H1 (cell line): Measurements from ENCODE around the gene ATP7A. TPM values are rescaled to one million over a fixed set of nuclear protein-coding genes. Genes with fewer than 3 reads are reported as not detected.

Experiments
- NRF1 ChIP-seq: IDR thresholded peaks from 2 replicates; pipeline ENCODE4 v1.6.1; 2011; ENCODE audit warnings: mild to moderate bottlenecking, low read depth, low read length, improper control_type of control experiment
- polyA plus RNA-seq, 7 experiments: library from polyadenylated mRNA; depleted of rRNA in 3 of 7; stranded (reverse) in 5 of 7; unstranded in 2 of 7; fragments of >200 nt in 5 of 7; fragments of 200-250 nt in 2 of 7; gene quantifications; 1 replicate in 5 of 7; 2 replicates in 1 of 7; 4 replicates in 1 of 7; pipeline versions ENCODE4 v1.2.1 to v1.2.3, GENCODE V29; 2011 to 2013; ENCODE audit warnings: missing spikeins in 2 of 7, mixed read lengths in 2 of 7
- total RNA-seq: library from RNA; stranded (reverse); fragmentation: NEBNext Ultra II Directional; extraction: Animal tissue kit (Norgen Biotek cat#: 25700); gene quantifications from 2 replicates; pipeline ENCODE4 v1.2.1, GENCODE V29; 2021
- TF ChIP-seq, protein P1 (sequence below): fragments of 300-600 bp; sonication (generic); IDR thresholded peaks from 2 replicates; pipeline ENCODE4 v1.7.1; 2012; ENCODE audit warnings: low read length, moderate library complexity, mild to moderate bottlenecking, inconsistent platforms; ENCODE audit not compliant: insufficient replicate concordance

ATP7A gene
- total and polyA plus RNA-seq, 2 of the 8 experiments (the other 6 are each of a cell fraction or from before 2014, with no cell fraction given), result 0.73 to 2.8 TPM

DNA sequence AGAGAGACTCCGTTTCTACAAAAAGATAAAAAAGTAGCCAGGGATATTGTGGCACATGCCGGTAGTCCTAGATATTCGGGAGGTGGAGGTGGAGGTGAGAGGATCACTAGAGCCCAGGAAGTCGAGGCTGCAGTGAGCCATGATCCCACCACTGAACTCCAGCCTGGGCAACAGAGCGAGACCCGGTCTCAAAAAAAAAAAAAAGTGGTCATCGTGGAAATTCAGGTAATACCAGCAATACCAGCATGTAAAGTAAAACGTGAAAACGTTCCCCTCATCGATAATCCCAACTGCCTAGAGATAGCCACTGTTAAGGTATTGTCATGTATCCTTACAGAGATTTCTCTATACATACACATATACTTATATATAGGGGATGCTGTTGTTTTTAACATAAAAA is 16.8 kb upstream of the ATP7A start (continued):
- TF ChIP-seq, protein P1, sequence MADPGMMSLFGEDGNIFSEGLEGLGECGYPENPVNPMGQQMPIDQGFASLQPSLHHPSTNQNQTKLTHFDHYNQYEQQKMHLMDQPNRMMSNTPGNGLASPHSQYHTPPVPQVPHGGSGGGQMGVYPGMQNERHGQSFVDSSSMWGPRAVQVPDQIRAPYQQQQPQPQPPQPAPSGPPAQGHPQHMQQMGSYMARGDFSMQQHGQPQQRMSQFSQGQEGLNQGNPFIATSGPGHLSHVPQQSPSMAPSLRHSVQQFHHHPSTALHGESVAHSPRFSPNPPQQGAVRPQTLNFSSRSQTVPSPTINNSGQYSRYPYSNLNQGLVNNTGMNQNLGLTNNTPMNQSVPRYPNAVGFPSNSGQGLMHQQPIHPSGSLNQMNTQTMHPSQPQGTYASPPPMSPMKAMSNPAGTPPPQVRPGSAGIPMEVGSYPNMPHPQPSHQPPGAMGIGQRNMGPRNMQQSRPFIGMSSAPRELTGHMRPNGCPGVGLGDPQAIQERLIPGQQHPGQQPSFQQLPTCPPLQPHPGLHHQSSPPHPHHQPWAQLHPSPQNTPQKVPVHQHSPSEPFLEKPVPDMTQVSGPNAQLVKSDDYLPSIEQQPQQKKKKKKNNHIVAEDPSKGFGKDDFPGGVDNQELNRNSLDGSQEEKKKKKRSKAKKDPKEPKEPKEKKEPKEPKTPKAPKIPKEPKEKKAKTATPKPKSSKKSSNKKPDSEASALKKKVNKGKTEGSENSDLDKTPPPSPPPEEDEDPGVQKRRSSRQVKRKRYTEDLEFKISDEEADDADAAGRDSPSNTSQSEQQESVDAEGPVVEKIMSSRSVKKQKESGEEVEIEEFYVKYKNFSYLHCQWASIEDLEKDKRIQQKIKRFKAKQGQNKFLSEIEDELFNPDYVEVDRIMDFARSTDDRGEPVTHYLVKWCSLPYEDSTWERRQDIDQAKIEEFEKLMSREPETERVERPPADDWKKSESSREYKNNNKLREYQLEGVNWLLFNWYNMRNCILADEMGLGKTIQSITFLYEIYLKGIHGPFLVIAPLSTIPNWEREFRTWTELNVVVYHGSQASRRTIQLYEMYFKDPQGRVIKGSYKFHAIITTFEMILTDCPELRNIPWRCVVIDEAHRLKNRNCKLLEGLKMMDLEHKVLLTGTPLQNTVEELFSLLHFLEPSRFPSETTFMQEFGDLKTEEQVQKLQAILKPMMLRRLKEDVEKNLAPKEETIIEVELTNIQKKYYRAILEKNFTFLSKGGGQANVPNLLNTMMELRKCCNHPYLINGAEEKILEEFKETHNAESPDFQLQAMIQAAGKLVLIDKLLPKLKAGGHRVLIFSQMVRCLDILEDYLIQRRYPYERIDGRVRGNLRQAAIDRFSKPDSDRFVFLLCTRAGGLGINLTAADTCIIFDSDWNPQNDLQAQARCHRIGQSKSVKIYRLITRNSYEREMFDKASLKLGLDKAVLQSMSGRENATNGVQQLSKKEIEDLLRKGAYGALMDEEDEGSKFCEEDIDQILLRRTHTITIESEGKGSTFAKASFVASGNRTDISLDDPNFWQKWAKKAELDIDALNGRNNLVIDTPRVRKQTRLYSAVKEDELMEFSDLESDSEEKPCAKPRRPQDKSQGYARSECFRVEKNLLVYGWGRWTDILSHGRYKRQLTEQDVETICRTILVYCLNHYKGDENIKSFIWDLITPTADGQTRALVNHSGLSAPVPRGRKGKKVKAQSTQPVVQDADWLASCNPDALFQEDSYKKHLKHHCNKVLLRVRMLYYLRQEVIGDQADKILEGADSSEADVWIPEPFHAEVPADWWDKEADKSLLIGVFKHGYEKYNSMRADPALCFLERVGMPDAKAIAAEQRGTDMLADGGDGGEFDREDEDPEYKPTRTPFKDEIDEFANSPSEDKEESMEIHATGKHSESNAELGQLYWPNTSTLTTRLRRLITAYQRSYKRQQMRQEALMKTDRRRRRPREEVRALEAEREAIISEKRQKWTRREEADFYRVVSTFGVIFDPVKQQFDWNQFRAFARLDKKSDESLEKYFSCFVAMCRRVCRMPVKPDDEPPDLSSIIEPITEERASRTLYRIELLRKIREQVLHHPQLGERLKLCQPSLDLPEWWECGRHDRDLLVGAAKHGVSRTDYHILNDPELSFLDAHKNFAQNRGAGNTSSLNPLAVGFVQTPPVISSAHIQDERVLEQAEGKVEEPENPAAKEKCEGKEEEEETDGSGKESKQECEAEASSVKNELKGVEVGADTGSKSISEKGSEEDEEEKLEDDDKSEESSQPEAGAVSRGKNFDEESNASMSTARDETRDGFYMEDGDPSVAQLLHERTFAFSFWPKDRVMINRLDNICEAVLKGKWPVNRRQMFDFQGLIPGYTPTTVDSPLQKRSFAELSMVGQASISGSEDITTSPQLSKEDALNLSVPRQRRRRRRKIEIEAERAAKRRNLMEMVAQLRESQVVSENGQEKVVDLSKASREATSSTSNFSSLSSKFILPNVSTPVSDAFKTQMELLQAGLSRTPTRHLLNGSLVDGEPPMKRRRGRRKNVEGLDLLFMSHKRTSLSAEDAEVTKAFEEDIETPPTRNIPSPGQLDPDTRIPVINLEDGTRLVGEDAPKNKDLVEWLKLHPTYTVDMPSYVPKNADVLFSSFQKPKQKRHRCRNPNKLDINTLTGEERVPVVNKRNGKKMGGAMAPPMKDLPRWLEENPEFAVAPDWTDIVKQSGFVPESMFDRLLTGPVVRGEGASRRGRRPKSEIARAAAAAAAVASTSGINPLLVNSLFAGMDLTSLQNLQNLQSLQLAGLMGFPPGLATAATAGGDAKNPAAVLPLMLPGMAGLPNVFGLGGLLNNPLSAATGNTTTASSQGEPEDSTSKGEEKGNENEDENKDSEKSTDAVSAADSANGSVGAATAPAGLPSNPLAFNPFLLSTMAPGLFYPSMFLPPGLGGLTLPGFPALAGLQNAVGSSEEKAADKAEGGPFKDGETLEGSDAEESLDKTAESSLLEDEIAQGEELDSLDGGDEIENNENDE, result no peak
- no peak for TF ChIP-seq NRF1
